Ovary (tissue), 3 donors: ENCODE measurements around the gene CAV1.

ENCODE experiments used
- CTCF ChIP-seq, 3 donors: fragments of 450-650 bp in 2 of 3; fragments of 200-600 bp in 1 of 3; IDR thresholded peaks; one replicate each; pipeline versions ENCODE4 v1.5.1 to v1.8.0; 2016 to 2022; ENCODE audit warnings: antibody characterized with exemption in 3 of 3, mild to moderate bottlenecking in 1 of 3
- EP300 ChIP-seq: sonication (generic); formaldehyde crosslinking; IDR thresholded peaks from one replicate; pipeline ENCODE4 v1.6.1; 2017; ENCODE audit warnings: antibody characterized with exemption
- donor health status: DM: no; HTN: no; CAD: no.

- TF ChIP-seq CTCF (IDR thresholded peaks at IDR 0.05) (no peak), EP300 (no peak)
Observed at GRCh38 chr7:116528008-116528789, 3.4 kb downstream of the CAV1 start.
